HG02642 (cell line): ENCODE measurements around the gene OCLN.
"Not testable (repeated sequence)": the region's sequence is repeated elsewhere in the genome, so short reads cannot be mapped to it uniquely, and the experiment has no call there.

ENCODE experiments used
- ATAC-seq: cut with Tn5 transposase; IDR thresholded peaks from one replicate; pipeline ENCODE4 v1.9.1; 2021; ENCODE audit warnings: mild to moderate bottlenecking; ENCODE audit not compliant: unreplicated experiment, poor library complexity

The OCLN gene

GRCh38 chr5:69492391-69492922 lies at the start of gene OCLN:
Gene OCLN (plus strand): TSS chr5:69492790. CDS start chr5:69504245, 11,455 bp downstream.
- peak; percentile 62 for ATAC-seq

- ATAC-seq: no peak
These were observed 48.3 kb upstream of the OCLN start for GRCh38 chr5:69444127-69444754.

GRCh38 chr5:69449511-69449910 lies 43.1 kb upstream of the OCLN start:
- ATAC-seq: no peak

- ATAC-seq: no peak
These were observed 42.5 kb upstream of the OCLN start for GRCh38 chr5:69450116-69450515.

- ATAC-seq: not testable (repeated sequence)
These were observed 42.1 kb upstream of the OCLN start for GRCh38 chr5:69450527-69450926.

GRCh38 chr5:69451941-69452647 lies 40.5 kb upstream of the OCLN start:
- no peak for ATAC-seq

GRCh38 chr5:69453487-69453886 lies 39.1 kb upstream of the OCLN start:
- ATAC-seq: not testable (repeated sequence)

GRCh38 chr5:69454460-69455249 lies 37.9 kb upstream of the OCLN start:
- no peak for ATAC-seq

- not testable (repeated sequence) for ATAC-seq
These were observed 37.1 kb upstream of the OCLN start for GRCh38 chr5:69455428-69455988.

- no peak for ATAC-seq
These were observed 30.4 kb upstream of the OCLN start for GRCh38 chr5:69462170-69462569.

- not testable (repeated sequence) for ATAC-seq
These were observed 26.2 kb upstream of the OCLN start for GRCh38 chr5:69466375-69466774.

GRCh38 chr5:69467442-69468225 lies 25.0 kb upstream of the OCLN start:
- ATAC-seq: peak; percentile 96

- no peak for ATAC-seq
These were observed 24.0 kb upstream of the OCLN start for GRCh38 chr5:69468631-69469030.

- not testable (repeated sequence) for ATAC-seq
These were observed 21.1 kb upstream of the OCLN start for GRCh38 chr5:69471516-69471915.

GRCh38 chr5:69472535-69473143 lies 20.0 kb upstream of the OCLN start:
- not testable (repeated sequence) for ATAC-seq

- no peak for ATAC-seq
These were observed 15.4 kb upstream of the OCLN start for GRCh38 chr5:69477170-69477569.

GRCh38 chr5:69478296-69478695 lies 14.3 kb upstream of the OCLN start:
- ATAC-seq: not testable (repeated sequence)

- ATAC-seq: no peak
These were observed 7.7 kb upstream of the OCLN start for GRCh38 chr5:69484891-69485290.

- ATAC-seq: no peak
These were observed 7.1 kb upstream of the OCLN start for GRCh38 chr5:69485471-69485870.
